H9 (cell line): ENCODE data around the gene INSYN2B. TPM values are rescaled to one million over a fixed set of nuclear protein-coding genes. Genes with fewer than 3 reads are reported as not detected.

ENCODE experiments used
- DNase-seq: peaks from one replicate; pipeline ENCODE4 v3.0.0-alpha.2; 2017
- H2AFZ ChIP-seq: one replicate; pipeline ENCODE4 v1.6.1; 2013; ENCODE audit warnings: mild to moderate bottlenecking, low read length, control low read depth, moderate library complexity
- H2AK5ac ChIP-seq: 2 replicates; pipeline ENCODE4 v1.6.1; 2013; ENCODE audit warnings: low read length, control low read depth, mixed read lengths; ENCODE audit not compliant: insufficient read length
- H2BK120ac ChIP-seq: one replicate; pipeline ENCODE4 v1.6.1; 2013; ENCODE audit warnings: low read depth, mild to moderate bottlenecking, low read length, control low read depth, inconsistent platforms; ENCODE audit not compliant: poor library complexity, severe bottlenecking
- H2BK12ac ChIP-seq: 2 replicates; pipeline ENCODE4 v1.6.1; 2013; ENCODE audit warnings: low read length, control low read depth, mixed read lengths, low read depth; ENCODE audit not compliant: insufficient read length
- H2BK15ac ChIP-seq: 2 replicates; pipeline ENCODE4 v1.6.1; 2013; ENCODE audit warnings: low read depth, low read length, control low read depth
- H2BK20ac ChIP-seq: one replicate; pipeline ENCODE4 v1.6.1; 2013; ENCODE audit warnings: low read depth, mild to moderate bottlenecking, low read length, control low read depth, inconsistent platforms; ENCODE audit not compliant: poor library complexity, severe bottlenecking
- H2BK5ac ChIP-seq: 2 replicates; pipeline ENCODE4 v1.6.1; 2013; ENCODE audit warnings: low read length, control low read depth, mixed read lengths; ENCODE audit not compliant: insufficient read length
- H3K14ac ChIP-seq: 2 replicates; pipeline ENCODE4 v1.6.1; 2013; ENCODE audit warnings: low read length, control low read depth; ENCODE audit not compliant: insufficient read depth
- H3K18ac ChIP-seq: 2 replicates; pipeline ENCODE4 v1.6.1; 2013; ENCODE audit warnings: low read depth, mild to moderate bottlenecking, mixed read lengths, low read length, control low read depth; ENCODE audit not compliant: insufficient read length
- H3K23ac ChIP-seq: 2 replicates; pipeline ENCODE4 v1.6.1; 2013; ENCODE audit warnings: low read length, control low read depth, mixed read lengths, low read depth; ENCODE audit not compliant: insufficient read length
- H3K23me2 ChIP-seq: 2 replicates; pipeline ENCODE4 v1.6.1; 2013; ENCODE audit warnings: low read depth, mild to moderate bottlenecking, mixed read lengths, low read length, control low read depth; ENCODE audit not compliant: insufficient read length, poor library complexity, severe bottlenecking
- H3K27ac ChIP-seq: 2 replicates; pipeline ENCODE4 v1.5.1; 2013; ENCODE audit warnings: low read length, control low read depth, mixed read lengths, low read depth; ENCODE audit not compliant: insufficient read length
- H3K27me3 ChIP-seq: 2 replicates; pipeline ENCODE4 v1.6.1; 2013; ENCODE audit warnings: low read length, control low read depth, inconsistent platforms; ENCODE audit not compliant: insufficient read depth
- H3K4ac ChIP-seq: 2 replicates; pipeline ENCODE4 v1.6.1; 2013; ENCODE audit warnings: low read depth, mild to moderate bottlenecking, control low read depth, inconsistent platforms, low read length, moderate library complexity
- H3K4me1 ChIP-seq: 2 replicates; pipeline ENCODE4 v1.6.1; 2013; ENCODE audit warnings: low read length, control low read depth, inconsistent platforms; ENCODE audit not compliant: insufficient read depth
- H3K4me2 ChIP-seq: 2 replicates; pipeline ENCODE4 v1.6.1; 2013; ENCODE audit warnings: low read length, control low read depth, mixed read lengths; ENCODE audit not compliant: insufficient read length, insufficient read depth
- H3K56ac ChIP-seq: 2 replicates; pipeline ENCODE4 v1.6.1; 2013; ENCODE audit warnings: low read depth, mild to moderate bottlenecking, mixed read lengths, low read length, control low read depth; ENCODE audit not compliant: insufficient read length
- H3K79me1 ChIP-seq: 2 replicates; pipeline ENCODE4 v1.6.1; 2013; ENCODE audit warnings: low read depth, mild to moderate bottlenecking, moderate library complexity, low read length, control low read depth, inconsistent platforms; ENCODE audit not compliant: insufficient read depth, poor library complexity, severe bottlenecking
- H3K79me2 ChIP-seq: 2 replicates; pipeline ENCODE4 v1.6.1; 2013; ENCODE audit warnings: low read length, control low read depth, inconsistent platforms; ENCODE audit not compliant: insufficient read depth
- H3K9ac ChIP-seq: 2 replicates; pipeline ENCODE4 v1.6.1; 2013; ENCODE audit warnings: low read length, control low read depth, mixed read lengths; ENCODE audit not compliant: insufficient read length; ENCODE audit errors: extremely low read depth
- H3K9me3 ChIP-seq: one replicate; pipeline ENCODE4 v1.6.1; 2013; ENCODE audit warnings: low read depth, low read length, inconsistent platforms; ENCODE audit not compliant: control insufficient read depth
- H3T11ph ChIP-seq: one replicate; pipeline ENCODE4 v1.6.1; 2013; ENCODE audit warnings: mild to moderate bottlenecking, low read length, control low read depth, inconsistent platforms
- H4K20me1 ChIP-seq: one replicate; pipeline ENCODE4 v1.6.1; 2013; ENCODE audit not compliant: control insufficient read depth, insufficient read length, insufficient read depth
- H4K5ac ChIP-seq: 2 replicates; pipeline ENCODE4 v1.6.1; 2013; ENCODE audit warnings: low read depth, mild to moderate bottlenecking, mixed read lengths, low read length, control low read depth; ENCODE audit not compliant: insufficient read length
- H4K8ac ChIP-seq: replicated peaks from 2 replicates; pipeline ENCODE4 v1.6.1; 2013; ENCODE audit warnings: low read length, control low read depth, mixed read lengths, low read depth; ENCODE audit not compliant: insufficient read length
- H4K91ac ChIP-seq: 2 replicates; pipeline ENCODE4 v1.6.1; 2013; ENCODE audit warnings: low read depth, mild to moderate bottlenecking, moderate library complexity, mixed read lengths, low read length, control low read depth; ENCODE audit not compliant: insufficient read length
- H3K27ac Mint-ChIP-seq, 3 experiments: 2 replicates in 2 of 3; 3 replicates in 1 of 3; pipeline ENCODE4 v1.8.0; 2020 to 2021; ENCODE audit warnings: mixed read lengths in 3 of 3, mild to moderate bottlenecking in 1 of 3, moderate library complexity in 1 of 3
- H3K27me3 Mint-ChIP-seq: 2 replicates; pipeline ENCODE4 v1.8.0; 2021; ENCODE audit warnings: low read depth, mild to moderate bottlenecking, moderate library complexity, mixed read lengths
- H3K36me3 Mint-ChIP-seq, 3 experiments: 2 replicates in 2 of 3; 3 replicates in 1 of 3; pipeline ENCODE4 v1.8.0; 2020 to 2021; ENCODE audit warnings: low read depth in 3 of 3, mixed read lengths in 3 of 3; ENCODE audit not compliant: insufficient read depth in 1 of 3
- H3K4me1 Mint-ChIP-seq, 2 experiments: 2 replicates each; pipeline ENCODE4 v1.8.0; 2020; ENCODE audit warnings: mixed read lengths in 2 of 2
- H3K4me3 Mint-ChIP-seq, 2 experiments: 2 replicates in 1 of 2; 3 replicates in 1 of 2; pipeline ENCODE4 v1.8.0; 2020 to 2021; ENCODE audit warnings: mild to moderate bottlenecking in 2 of 2, mixed read lengths in 2 of 2, moderate library complexity in 1 of 2
- H3K9me3 Mint-ChIP-seq, 2 experiments: 2 replicates in 1 of 2; 3 replicates in 1 of 2; pipeline ENCODE4 v1.8.0; 2020; ENCODE audit warnings: mild to moderate bottlenecking in 2 of 2, mixed read lengths in 2 of 2, moderate library complexity in 1 of 2
- CTCF ChIP-seq: fragments of 200-600 bp; sonication (generic); conservative IDR thresholded peaks from 3 replicates; pipeline ENCODE4 v1.8.0; 2021; ENCODE audit warnings: antibody characterized with exemption, mild to moderate bottlenecking
- WGBS: extraction: QIAGEN DNeasy Blood & Tissue Kit; methylation state at CpG from one replicate; pipeline ENCODE4 v1.1.7; 2013; ENCODE audit warnings: missing lambda C conversion rate, low lambda C conversion rate, mixed read lengths; ENCODE audit not compliant: insufficient read length; ENCODE audit errors: extremely low coverage; 5-methylcytosine and 5-hydroxymethylcytosine counted together
- total RNA-seq: library from RNA; stranded (reverse); gene quantifications from 2 replicates; pipeline ENCODE4 v1.2.1, GENCODE V29; 2021

The INSYN2B gene
- total RNA-seq, 1 experiment from 2014 or later = not detected

DNA sequence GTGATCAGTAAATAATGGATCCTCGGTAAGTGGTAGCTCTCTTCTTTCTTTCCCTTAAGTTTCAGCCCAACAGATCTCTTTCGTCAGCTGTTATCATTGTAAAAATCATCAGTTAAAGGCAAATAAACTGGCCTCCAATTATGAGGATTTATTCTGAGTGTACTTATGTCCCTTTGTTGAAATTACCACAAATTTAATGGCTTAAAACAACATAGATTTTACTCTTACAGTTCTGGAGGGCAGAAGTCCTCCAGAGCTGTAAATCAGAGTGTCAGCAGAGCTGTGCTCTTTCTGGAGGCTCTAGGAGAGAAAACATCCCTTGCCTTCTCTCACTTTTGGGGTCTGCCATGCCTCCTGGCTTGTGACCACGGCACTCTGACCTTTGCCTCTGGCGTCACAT is 104.6 kb downstream of the INSYN2B start:
- no CpG with 5 or more reads among the region's 4 CpGs for WGBS
- Histone ChIP-seq H4K8ac (no peak overlapping the region), H2BK5ac (no peak overlapping the region), H3K9me3 (no peaks in the 10 kb centered on the region), H4K91ac (no peak overlapping the region), H3K27me3 (no peaks in the 10 kb centered on the region), H3K4me2 (no peak overlapping the region), H2BK15ac (no peak overlapping the region), H3K18ac (no peak overlapping the region), H3K14ac (no peak overlapping the region), H3K79me2 (no peaks in the 10 kb centered on the region), H3K23ac (no peak overlapping the region), H2BK120ac (no peak overlapping the region), H3T11ph (no peak overlapping the region), H3K9ac (no peak overlapping the region), H3K4ac (no peak overlapping the region), H2BK20ac (no peak overlapping the region), H3K4me1 (no peaks in the 10 kb centered on the region), H2BK12ac (no peak overlapping the region), H3K27ac (no peak overlapping the region), H3K56ac (no peak overlapping the region), H2AK5ac (no peak overlapping the region), H3K23me2 (no peaks in the 10 kb centered on the region), H4K20me1 (no peaks in the 10 kb centered on the region), H3K79me1 (no peaks in the 10 kb centered on the region), H2AFZ (no peak overlapping the region), H4K5ac (no peak overlapping the region)
- no peak overlapping the region for H3K4me3 Mint-ChIP-seq
- H3K4me1 Mint-ChIP-seq = peaks cover 5 to 6% of the 10 kb centered on the region in 2 experiments; a peak in 2 of 4 replicates
- no peaks in the 10 kb centered on the region; a peak in 1 of 5 replicates for H3K9me3 Mint-ChIP-seq
- H3K36me3 Mint-ChIP-seq = no peaks in the 10 kb centered on the region
- DNase-seq = no peak
- H3K27me3 Mint-ChIP-seq = no peaks in the 10 kb centered on the region
- TF ChIP-seq CTCF = no peak
- no peak overlapping the region; a peak in 1 of 7 replicates for H3K27ac Mint-ChIP-seq
